Measurements from ENCODE around the gene ANKMY1.

The ANKMY1 gene

DNA sequence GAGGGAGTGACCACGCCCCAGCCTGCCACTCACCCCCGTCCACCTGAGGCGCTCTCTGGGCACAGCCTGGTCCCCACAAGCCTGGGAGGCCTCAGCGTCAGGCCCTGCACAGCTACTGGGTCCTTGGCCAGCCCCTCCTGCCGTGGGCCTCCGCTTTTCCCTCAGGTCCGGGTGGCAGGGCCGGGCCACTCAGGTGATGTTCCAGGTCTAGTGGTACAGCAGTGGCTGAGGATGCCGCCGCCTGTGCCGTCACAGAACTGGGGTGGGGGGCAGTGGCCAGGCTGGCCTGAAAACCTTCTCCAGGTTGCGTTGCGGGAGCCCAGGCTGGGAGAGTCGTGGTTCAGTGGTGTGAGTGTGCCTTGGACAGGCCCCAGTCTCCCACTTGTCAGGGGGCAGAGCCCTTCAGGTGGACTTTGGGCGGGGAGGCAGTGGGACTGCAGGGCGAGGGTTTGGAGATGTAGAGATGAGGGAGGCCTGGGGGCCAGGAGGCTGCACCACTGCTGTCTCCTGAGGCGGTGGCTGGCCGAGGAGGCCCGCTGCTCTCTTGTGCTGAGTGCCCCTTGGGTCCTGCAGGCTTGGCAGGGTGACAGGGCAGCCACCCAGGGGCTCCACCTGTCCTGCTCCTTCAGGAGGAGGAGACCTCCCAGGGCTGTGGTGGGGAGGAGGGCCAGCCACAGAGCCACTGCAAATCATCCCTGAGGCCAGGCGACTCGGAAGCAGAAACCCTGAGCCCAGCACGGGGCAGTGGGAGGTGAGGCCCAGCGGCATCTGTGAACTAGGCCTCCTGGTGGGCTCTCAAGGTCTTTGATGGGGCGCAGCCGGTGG, 114.7 kb downstream of the ANKMY1 start:
- DNase-seq: no peak

DNA sequence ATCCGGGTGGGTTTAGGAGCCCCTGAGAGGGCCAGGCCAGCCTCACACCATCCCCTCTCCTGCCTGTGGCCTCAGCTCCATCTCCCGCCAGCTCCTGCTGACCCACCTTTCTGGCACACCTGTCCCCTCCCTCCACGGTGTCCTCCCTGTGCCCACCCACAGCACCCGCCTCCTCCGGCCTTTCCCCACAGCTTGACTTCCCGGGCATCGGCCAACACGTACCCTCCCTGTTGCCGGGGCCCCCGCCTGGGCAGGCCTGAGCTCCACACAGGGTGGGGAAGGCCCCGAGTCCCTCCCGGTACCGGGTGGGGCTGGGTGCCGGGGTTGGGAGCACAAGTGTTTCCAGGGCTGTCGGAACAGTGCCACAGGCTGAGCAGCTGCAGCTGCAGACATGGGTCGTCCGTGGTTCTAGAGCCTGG, 115.8 kb downstream of the ANKMY1 start:
- no peak for DNase-seq

DNA sequence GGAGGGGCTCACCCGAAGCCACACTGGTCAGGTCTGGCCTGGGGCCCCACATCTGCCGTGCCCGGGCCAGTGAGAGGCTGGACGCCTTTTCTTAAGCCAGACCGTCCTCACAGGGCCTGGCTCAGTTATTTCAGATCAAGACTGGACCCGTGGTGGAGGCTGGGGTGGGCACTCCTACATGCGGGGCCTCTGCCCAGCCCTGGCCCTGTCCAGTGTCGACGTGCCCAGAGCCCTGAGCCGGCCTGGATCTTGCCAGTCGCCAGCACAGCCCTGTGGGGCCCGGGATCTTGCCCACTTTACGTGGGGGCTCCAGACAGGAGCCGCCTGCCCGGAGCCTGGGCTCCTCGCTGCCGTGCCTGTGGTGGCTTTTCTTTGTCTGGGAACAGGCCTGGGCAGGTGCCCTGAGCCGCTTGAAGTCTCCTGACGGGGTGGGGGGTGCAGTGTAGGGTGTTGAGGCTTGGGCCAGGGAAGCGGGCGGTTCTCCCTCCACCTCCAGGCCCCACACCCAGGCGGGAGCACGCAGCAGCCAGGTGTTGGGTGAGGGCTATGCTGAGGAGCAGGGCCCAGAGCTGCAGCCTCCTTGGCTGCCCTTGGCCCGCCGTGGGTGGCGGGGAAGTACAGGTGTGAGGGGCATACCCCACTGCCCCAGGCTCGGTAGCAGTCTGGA, 116.3 kb downstream of the ANKMY1 start:
- DNase-seq: no peak

DNA sequence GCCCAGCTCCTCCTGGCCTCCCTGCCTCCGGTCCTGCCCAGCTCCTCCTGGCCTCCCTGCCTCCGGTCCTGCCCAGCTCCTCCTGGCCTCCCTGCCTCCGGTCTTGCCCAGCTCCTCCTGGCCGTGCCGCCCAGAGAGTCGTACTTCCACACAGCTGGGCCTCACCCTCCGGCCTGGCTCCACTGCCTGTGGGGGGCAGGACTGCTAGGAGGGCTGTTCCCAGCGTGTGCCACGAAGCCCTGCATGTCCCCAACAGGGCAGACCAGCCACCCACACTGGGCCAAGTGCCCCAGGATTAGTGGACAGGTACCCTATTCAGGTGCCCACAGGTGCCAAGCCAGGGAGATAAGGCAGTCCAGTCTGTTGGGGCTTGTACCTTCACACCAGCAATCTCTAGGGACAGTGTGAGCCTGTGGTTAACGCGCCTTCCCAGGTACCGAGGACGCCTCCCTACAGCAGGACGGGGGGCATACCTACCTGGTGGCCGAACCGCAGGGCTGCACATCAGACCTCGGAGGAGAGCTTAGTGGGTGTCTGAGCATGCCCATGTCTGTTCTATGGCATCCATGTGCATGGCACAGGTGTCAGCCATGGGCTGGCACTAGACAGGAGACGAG, 117.0 kb downstream of the ANKMY1 start:
- DNase-seq: no peak

DNA sequence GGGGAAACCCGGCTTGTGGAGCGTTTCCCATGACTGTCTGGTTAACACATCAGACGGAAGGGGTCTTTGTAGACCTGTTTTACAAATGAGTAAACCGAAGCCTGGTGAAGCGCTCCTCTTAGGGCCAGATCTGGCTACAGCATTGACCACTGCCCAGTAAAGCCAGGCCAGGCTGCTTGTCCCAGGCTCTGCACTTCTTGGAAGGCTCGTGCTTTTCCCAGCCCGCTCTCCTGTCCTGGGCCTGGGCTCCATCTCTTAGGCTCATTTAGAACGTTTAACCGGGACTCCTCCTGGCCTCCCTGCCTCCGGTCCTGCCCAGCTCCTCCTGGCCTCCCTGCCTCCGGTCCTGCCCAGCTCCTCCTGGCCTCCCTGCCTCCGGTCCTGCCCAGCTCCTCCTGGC, 117.5 kb downstream of the ANKMY1 start:
- DNase-seq: no peak

DNA sequence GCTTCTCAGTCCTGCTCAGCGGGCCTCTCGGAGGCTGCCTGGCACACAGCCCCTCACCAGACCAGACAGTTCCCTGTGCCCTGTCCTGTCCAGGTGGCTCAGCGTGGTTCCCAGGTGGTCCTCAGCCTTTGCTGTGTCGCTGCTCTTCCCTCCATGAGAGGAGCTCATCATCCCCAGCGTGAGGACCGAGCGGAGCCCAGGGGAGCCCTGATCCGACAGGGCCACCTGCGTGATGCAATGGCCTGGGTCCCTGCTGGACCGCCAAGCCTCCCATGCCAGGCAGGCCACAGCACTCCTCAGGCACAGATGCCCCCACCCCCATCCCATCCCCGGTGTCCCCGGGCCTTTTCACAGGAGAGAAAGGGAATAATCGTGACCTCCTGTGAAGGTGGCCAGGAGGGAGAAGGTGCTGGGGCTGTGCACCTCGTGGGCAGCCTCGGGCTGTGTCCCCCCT, 118.1 kb downstream of the ANKMY1 start:
- no peak for DNase-seq

DNA sequence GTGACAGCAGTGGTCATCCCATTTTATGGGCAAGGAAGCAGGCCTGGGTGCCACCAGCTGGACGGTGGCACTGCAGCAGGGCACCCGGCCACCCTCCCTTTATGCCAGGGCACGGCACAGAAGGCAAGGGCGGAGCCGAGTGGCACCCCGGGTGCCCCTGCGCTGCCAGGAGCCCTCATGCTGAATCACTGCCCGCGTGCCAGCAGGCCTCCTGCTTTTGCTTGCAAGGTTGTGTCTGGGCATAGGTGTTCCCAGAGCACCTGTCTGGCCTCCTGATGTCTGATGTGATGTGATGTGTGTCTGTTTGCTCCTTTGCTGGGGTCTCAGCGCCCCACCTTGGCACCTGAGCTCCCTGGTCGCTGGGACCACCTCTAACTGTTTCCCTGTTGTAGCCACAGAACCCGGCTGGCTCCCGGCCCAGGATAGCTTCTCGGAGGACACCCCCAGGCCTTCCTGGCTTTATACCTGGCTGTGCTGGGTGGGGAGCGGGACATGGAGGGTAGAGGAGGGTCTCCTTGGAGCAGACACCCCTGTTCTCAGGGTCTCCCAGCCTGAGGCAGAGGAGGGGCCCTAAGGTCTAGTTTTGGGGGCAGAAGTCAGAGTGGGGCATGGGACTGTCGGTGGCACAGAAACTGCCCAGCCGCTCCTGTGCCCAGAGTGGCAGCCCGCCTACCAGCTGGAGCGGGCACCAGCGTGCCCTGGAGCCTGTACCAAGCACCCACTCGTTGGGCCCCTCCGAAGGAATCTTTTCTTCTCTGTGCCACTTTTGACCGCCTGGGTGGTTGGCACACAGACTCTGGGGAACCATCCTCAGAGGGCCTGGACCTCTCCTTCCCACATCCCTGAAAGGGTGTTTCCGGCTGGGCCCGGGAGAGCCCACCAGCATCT, 118.7 kb downstream of the ANKMY1 start:
- DNase-seq: no peak

DNA sequence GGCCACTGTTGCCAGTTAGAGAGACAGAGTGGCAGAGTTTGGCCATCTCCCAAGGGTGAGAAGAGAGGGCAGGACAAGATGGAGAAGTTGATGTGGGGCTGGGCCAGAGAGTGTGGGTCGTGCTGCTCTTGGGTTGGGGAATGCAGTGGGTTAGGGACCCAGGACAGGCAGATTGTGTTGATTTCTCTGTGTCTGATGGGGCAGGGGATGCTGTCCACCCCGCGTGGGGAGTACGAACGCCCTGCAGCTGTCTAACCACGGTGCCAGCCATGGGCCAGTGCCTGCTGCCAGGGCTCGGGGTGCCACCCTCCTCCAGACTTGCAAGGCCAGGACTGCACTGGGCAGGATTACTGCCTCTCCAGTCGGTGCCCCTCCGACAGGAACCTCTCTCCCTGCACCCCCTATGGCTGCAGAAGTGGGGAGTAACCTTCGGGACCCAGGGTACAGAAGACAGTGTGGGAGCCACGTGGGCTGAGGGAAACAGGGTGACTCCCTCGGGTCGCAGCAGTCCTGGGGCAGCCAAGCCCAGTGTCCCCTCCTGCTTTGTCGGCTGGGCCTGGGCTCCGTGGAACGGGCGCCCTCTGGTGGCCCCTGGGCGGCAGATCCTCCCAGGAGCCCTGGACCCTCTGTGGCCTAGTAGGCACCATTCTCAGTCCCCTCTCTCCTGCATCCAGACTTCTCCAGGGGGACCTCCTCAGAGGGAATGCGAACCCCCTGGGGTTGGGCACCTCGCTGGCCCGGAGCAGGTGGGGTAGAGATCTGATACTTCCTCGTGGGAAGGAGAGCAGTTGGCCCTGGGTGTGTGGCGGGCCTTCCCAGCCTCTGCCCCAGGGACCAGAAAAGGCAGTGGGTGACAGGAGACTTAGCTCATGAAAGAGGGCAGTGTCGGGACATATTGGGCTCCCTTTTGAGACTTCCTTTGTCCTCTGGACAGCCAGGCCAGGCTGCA, 119.7 kb downstream of the ANKMY1 start:
- DNase-seq: no peak

DNA sequence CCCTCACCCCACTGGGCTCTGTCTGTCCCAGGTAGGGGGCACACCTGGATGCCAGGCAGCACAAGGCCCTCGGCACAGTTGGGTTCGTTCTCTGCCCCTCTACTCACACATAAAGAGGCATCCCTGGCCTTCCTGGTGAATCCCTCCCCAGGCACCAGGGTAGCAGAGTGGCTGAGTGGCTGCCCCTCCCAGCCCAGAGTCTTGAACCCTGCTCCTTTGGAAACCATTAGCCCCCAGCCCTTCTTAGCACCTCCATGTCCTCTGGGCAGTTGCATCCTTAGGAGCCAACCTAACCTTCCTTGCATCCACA, 120.3 kb downstream of the ANKMY1 start:
- no peak for DNase-seq

DNA sequence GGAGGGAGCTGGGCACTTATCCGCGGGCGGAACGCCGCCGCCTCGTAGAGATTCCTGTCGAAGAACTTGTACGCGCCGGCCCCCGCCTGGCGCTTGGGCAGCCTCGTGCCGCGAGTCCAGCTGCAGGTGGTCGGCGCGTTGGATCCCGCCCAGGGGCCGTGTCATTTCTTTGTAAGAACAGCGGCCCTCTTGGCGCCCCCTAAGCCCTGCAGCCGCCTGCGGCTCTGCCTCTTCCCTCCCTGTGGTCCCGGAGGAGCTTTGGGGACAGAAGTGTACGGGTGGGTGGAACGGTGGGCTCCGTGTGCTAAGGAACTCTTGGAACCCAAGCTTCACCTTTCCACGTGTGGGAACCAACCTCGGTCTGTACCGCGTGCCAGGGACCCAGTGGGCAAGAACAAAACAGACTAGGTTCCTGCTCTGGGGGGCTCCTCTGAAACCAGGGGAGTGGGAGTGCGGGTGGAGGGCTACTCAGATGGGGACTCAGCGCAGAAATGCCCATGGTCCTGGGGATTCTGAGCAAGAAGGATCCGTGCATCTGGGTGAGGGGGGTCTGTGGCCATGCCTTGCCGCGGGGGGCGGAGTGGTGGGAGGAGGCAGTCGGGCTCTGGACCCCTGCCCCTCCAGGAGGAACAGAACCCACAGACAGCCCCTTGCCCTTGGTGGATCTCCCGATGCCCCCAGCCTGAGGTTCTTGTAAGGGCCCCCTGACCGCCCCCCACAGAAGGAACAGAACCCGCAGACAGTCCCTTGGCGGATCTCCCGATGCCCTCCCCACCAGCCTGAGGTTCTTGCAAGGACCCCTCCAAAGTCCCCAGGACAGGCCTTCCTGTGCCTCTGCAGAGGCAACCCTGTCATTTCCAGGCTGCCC, 120.9 kb downstream of the ANKMY1 start:
- DNase-seq: no peak

DNA sequence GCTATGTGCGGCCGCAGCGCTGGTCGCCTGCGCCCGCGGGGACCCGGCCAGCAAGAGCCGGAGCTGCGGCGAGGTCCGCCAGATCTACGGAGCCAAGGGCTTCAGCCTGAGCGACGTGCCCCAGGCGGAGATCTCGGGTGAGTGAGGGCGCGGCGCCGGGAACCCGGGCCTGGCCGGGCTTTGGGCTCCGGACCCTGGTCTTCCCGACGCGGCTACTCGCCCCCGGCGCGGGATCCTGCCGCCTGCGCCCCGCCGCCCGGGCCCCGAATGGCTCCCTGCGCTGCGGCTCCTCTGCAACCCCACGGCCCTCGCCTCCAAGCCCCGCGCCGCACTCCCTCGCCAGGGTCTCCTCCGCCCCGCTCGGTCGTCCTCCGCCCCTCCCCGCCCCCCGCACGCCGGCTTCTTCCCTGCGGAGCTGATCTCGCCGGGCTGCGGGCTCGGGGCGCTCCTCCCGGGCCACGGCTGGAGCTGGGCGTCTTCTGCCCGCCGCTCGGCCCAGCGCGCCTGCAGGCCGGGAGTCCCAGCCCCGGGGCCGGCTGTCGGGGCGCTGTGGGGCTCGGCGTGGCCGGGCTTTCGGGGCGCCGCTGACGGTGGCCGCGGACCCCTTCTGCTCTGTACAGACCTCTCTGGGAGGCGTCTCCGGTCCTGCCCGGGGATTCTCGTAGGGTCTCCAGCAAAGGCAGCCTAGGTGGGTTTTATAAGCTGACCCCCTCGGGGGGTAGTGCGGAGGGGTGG, 121.7 kb downstream of the ANKMY1 start:
- no peak for DNase-seq

DNA sequence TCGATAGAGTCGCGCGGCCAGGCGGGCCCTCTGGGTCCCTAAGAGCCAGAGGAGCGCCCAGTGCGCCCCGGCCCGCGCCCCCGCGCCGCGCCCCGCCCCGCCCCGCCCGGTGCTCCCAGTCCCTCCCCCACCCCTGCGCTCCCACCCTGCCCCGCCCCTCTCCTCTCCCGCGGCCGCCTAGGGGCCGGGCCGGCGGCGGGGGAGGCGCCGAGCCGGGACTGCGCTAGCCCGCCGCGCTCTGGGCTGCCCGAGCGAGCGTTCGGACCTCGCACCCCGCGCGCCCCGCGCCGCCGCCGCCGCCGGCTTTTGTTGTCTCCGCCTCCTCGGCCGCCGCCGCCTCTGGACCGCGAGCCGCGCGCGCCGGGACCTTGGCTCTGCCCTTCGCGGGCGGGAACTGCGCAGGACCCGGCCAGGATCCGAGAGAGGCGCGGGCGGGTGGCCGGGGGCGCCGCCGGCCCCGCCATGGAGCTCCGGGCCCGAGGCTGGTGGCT, 122.3 kb downstream of the ANKMY1 start, which contains the start of gene GPC1:
Gene GPC1, plus strand, starts transcription at position 207 of the 491 bp plus-strand sequence. Its CDS starts 256 bp downstream, at position 463.
- no peak for DNase-seq

DNA sequence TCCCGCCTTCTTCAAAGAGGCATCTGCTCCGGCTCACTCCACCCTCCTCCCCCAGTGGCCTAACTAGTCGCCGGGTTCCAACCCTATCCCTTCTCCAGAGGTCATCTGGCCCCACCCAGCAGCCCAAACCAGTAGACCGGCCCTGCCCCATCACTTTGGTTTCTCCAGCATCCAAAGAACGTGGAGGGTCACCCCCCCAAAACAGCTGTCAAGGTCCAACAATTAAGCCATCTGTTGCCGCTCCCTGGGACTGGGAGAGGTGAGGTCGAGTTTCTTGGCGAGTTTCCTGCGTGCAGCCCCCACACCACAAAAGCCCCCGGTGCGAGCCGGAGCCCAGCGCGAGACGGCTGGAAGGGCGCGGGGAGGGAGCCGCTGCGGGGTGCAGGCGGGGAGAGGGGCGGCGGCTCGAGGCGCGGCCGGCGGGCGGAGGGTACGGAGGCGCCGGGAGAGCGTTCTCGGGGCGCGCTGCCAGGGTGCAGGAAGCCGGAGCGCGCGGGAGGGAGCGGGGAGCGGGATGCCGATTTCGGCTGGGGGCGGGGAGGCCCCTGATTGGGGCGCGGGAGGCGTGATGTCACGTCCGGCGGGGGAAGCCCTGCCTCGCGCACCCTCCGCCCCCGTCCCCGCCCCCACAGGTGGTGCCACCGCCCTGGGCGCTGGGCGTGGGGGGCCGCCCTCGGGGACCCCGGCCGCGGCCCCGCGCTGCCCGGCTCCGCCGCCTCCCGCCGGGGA, 122.9 kb downstream of the ANKMY1 start:
- no peak for DNase-seq

DNA sequence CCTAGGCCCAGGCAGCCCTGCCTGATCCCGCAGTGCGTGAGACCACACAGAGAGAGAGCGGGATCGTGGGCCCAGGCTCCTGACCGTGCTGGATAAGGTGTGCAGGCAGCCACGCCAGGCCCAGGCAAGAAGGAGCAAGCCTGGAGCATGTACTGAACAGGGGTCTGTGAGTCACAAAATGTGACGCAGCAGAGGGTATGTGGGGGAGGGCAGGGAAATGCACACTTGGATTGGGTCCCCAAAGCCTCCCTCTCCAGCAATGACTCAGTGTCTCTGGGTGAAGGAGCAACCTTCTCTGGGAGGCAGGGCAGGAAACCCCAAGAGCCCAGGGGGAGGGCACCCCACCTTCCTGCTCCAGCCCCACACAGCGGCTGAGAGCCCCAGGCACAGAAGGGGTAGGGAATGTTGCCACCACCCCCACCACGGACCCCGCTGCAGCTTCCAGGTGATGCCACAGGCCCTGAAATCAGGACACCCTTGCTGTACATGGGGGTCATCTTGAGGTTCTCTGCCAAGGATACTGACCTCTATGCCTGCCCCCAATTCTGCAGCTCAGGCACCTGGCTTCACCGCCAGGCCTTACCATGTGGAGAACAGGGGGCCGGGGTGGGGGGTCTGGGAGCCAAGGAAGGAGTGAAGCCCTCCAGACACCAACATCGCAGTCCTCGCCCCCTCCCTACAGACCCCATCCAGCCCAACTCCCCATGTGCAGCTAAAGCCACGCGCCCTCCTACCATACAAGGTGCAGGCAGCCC, 123.6 kb downstream of the ANKMY1 start:
- DNase-seq: no peak

DNA sequence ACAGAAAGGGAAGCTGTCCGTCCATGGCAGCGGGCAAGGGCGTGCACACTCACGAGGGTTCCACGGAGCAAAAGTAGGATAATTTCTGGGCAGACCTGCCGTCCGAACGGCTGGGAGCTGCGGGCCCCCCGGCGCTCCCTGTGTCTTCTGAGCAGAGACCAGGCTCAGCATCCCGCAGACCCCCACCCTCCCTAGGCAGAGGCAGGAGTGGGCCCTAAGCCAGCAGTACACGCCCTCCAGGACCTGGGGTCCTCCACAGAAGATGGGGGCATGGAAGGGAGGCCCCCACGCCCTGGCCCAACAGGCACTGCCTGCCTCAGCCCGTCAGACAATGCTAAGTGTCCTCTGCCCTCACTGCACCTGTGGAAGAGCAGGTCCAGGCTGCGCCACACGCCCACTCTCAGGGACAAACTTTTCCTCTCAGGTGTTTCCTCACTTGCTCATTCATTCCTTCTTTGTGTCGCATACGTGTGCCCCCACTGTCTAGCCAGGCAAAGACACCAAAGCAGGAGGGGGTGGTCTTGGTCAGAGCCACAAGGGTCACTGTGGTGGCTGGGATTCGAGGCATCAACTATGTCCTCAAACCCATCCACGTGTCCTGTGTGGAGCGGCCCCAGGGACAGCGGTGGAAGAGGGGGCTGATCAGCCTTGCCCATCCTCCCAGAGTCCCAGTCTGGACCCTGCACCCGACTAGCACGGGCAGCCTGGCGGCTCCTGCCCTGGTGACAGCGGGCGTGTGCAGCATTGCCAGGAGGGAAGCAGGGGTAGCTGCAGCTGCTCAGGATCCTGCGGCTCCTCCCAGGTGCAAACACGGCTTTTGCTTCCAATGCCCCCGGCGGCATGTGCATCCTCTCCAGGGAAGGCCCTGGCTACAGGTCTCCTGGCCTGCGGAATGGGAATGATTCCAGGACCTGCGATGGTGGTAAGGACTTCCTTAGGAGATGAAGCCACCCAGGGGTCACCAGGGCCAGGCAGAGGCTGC, 124.7 kb downstream of the ANKMY1 start:
- DNase-seq: no peak

DNA sequence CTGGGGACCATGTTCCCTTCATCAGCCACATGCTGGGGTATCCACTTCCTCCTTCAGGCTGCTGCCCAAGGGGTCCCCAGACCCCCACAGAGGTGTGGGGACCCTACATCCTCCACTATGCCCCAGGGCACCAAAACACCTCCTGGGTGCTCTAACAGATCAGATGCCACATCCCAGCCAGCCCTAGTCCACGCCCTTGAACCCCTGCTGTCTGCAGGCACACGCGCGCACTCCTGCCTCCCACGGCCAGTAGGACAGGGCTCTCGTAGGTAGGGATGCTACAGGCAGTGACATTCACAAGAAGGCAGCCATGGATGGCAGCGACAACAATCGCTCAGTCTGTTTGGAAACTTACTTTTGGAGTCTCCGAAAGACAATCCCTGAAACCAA, 125.4 kb downstream of the ANKMY1 start:
- DNase-seq: no peak
